ENCODE results near the gene RMDN2.

DNA sequence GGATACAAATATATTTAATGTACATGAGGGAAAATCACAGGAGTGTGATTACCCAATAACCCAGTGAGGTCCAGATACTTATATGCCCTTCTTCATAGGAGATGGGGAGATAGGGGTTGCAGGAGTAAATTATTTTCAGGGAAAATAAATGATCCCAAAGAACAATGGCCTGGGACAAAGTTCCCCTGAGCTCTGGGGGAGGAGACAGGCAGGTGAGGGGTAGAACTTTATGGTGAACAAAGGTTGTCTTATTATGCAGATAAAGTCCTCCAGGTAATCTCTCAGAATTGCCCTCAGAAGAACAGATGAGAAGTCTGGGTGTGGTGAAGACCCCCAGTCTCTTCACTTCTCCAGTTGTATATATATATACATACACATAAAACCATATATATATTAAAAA, 22.1 kb upstream of the RMDN2 start:
- TF ChIP-seq CTCF (conservative IDR thresholded peaks at IDR 0.05; ENCODE audit: low read depth, low read length) (no peak), EZH2 (IDR thresholded peaks at IDR 0.05; ENCODE audit: borderline replicate concordance, low read depth, low read length, poor library complexity, severe bottlenecking) (no peak)

Data from A673 (cell line).